ENCODE data around the gene CHRND.

The CHRND gene

GRCh38 chr2:232525791-232526371 is at the start of gene CHRND:
Gene CHRND (plus strand): TSS chr2:232526160. CDS start chr2:232526216, 56 bp downstream.
- no peak for DNase-seq

GRCh38 chr2:232476791-232477190 is 49.2 kb upstream of the CHRND start:
- DNase-seq, result no peak

- no peak for DNase-seq
Measured at GRCh38 chr2:232477751-232478510, 48.0 kb upstream of the CHRND start.

- DNase-seq, result no peak
Measured at GRCh38 chr2:232478571-232479340, 47.2 kb upstream of the CHRND start.

GRCh38 chr2:232479341-232480200 is 46.4 kb upstream of the CHRND start:
- DNase-seq, result no peak

- no peak for DNase-seq
Measured at GRCh38 chr2:232480201-232481190, 45.5 kb upstream of the CHRND start.

- DNase-seq, result no peak
Measured at GRCh38 chr2:232481322-232482140, 44.4 kb upstream of the CHRND start.

GRCh38 chr2:232482301-232483238 is 43.4 kb upstream of the CHRND start:
- no peak for DNase-seq

GRCh38 chr2:232483311-232483922 is 42.5 kb upstream of the CHRND start:
- DNase-seq, result no peak

GRCh38 chr2:232483923-232484627 is 41.9 kb upstream of the CHRND start:
- DNase-seq, result no peak

- DNase-seq, result no peak
Measured at GRCh38 chr2:232484628-232485347, 41.2 kb upstream of the CHRND start.

GRCh38 chr2:232485348-232485756 is 40.6 kb upstream of the CHRND start:
- DNase-seq, result no peak

GRCh38 chr2:232485757-232486557 is 40.0 kb upstream of the CHRND start:
- no peak for DNase-seq

- DNase-seq, result no peak
Measured at GRCh38 chr2:232486558-232487384, 39.2 kb upstream of the CHRND start.

- DNase-seq, result no peak
Measured at GRCh38 chr2:232487385-232488096, 38.4 kb upstream of the CHRND start, which contains the start of gene ECEL1. Gene ECEL1 (minus strand): TSS chr2:232487834. CDS start chr2:232486653, 1,181 bp downstream.
